GM12874 (cell line): ENCODE data around the gene ERC1.

Experiments used
- CTCF ChIP-seq: IDR thresholded peaks from 2 replicates; pipeline ENCODE4 v1.5.1; 2011; ENCODE audit warnings: low read depth, mild to moderate bottlenecking, control low read depth, low read length, moderate library complexity; ENCODE audit not compliant: insufficient read depth

Gene ERC1

DNA sequence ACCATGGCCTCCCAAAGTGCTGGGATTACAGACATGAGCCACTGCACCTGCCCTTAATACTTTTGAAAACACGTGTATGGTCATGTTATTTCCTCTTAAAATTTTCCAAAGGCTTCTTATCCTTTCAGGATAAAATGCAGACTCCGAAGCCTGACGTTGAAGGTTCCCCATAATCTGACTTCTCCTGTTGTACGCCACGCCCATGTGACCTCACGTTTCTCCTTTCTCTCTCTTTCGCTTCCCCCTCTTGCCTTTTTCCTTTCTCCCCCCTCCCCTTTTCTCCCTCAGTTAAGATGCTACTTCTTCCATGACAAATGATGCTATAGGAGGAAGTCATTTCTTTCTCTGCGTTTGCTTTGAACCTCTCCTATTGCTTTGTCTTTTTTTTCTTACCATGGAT, 337.4 kb downstream of the ERC1 start:
- TF ChIP-seq CTCF: no peak

GRCh38 chr12:1329784-1330476, 338.9 kb downstream of the ERC1 start:
- TF ChIP-seq CTCF: no peak

DNA sequence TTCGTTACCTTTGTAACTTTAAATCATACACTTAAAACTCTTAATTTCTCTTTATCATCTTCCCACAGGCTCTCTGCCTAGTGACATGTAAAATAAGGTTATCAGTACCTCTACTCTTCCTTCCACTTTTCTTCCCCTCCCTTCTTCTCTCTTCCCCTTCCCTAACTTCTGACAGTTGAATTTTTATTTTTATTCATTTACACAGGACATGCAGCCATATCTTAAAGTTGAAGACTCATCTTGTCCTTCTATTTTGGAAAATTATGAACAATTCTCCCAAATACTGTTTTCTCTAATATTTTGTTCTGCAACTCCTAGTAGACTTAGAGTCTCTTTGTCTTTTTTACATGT, 339.4 kb downstream of the ERC1 start:
- no peak for TF ChIP-seq CTCF

DNA sequence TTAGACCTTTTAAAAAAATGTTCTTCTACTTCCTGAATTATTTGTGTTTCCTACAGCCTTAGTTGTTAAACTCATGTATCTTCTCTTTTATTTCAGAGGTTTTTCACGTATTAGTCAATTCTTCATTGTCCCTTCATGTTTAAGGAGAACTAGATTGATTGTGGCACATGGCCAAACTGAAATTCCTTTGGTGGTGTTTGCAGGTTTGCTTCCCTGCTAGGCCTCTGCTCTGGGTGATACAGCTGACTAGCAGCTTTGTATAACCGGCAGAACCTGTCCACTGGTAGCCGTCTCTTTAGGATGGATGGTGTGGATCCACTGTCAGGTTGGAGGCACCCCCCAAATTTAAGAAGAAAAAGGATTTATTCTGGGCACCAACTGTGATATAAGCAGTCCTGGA, 341.3 kb downstream of the ERC1 start:
- TF ChIP-seq CTCF: no peak

DNA sequence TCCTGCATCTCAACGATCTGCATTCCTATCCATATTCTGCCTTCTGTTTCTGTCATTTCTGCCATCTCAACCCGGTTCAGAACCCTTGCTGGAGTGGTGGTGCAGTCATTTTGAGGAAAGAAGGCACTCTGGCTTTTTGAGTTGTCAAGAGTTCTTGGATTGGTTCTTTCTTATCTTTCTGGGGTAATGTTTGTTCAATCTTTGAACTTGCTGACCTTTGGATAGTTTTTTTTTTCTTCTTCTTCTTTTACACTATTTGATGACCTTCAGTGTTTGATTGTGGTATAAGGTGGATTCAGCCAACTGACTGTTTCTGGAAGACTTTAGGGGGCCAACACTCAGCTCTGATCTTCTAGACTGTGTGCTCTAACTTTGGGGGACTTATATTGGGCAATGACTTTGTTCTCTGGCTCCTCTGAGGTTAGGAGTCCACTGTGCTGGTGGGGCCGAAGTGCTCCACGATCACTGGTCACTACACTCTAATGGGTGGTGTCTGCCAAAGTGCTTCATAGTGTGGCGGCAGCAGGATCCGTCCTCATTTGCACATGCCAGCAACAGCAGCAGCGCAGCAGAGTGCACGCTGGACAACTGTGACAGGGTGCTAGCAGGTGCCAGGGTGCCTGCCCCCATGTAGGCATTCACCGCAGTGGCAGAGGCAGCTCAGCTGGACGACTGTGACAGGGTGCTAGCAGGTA, 347.6 kb downstream of the ERC1 start:
- no peak for TF ChIP-seq CTCF

DNA sequence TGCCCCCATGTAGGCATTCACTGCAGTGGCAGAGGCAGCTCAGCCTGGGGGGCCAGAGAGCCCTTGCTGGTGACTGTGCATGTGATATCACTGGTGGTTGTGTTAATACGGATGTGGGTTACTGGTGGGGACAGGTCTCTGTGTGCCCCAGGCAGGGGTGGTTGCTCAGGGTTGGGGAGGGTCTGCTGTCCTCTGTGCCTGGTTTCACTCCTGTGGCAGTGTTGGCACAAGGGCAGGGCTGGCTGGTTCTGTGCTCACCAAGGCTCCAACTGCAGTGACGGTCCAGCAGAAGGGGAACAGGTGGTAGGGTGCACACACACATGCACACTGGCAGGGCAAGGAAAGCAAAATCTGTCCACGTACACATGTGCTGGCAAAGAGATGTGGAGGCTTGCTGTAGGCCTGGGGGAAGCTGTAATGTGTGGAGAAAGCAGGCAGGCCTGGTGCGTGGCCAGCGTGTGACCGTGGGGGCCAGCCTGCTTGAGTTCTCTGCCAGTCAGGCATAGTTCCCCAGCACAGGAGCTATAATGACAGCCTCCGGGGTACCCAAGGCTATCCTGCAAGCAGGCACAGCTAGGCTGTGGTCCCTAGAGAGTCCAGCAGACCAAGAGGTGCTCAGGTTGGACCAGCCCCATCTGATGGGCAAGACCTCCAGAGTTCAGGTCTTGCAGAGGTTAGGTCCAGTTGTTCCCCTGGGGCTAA, 348.7 kb downstream of the ERC1 start:
- TF ChIP-seq CTCF: no peak

GRCh38 chr12:1343422-1343821, 352.4 kb downstream of the ERC1 start:
- TF ChIP-seq CTCF: no peak
